ENCODE results near the gene CNOT4. TPM values are rescaled to one million over a fixed set of nuclear protein-coding genes. Genes with fewer than 3 reads are reported as not detected.
"Not testable (repeated sequence)": the region's sequence is repeated elsewhere in the genome, so short reads cannot be mapped to it uniquely, and the experiment has no call there.

CNOT4 gene
- total and polyA plus RNA-seq, 2 of the 13 experiments (the other 11 are each of a cell fraction or from before 2014, with no cell fraction given) = 7.4 to 8.4 TPM

- H3K27ac ChIP-seq (ENCODE audit: extremely low read length, insufficient read depth, low read length); POLR2A ChIA-PET; DNase-seq (ENCODE audit: low spot score); H3K4me2 ChIP-seq (ENCODE audit: low read depth, low read length); ATAC-seq; H3K27me3 ChIP-seq (ENCODE audit: control insufficient read depth in 1 of 2, insufficient read depth in 2 of 2, low read length in 2 of 2); H4K20me1 ChIP-seq (ENCODE audit: insufficient read depth, low read length); H3K36me3 ChIP-seq (replicated peaks in 1 of 2; ENCODE audit: control insufficient read depth in 1 of 2, insufficient read depth in 2 of 2, low read length in 2 of 2); intact Hi-C loops (cut with micrococcal nuclease; ENCODE audit: unreplicated experiment); H3K79me2 ChIP-seq (ENCODE audit: insufficient read depth, low read length); CTCF ChIA-PET (ENCODE audit: low intra/inter-chr PET ratio, low total read pairs); H3K9me3 ChIP-seq (ENCODE audit: low read length); in situ Hi-C loops (cut with HindIII; ENCODE audit: extremely low pct_ligation_motif_present, low pct_unique_long_range_greater_than_20kb); H3K9ac ChIP-seq (ENCODE audit: insufficient read depth, low read depth, low read length); H2AFZ ChIP-seq (ENCODE audit: low read length); H3K4me3 ChIP-seq (replicated peaks in 1 of 3; ENCODE audit: insufficient read depth in 1 of 3, low read depth in 2 of 3, low read length in 3 of 3); FAIRE-seq; BruUV-seq (replicated peaks): not testable (repeated sequence)
- WGBS (ENCODE audit: low lambda C conversion rate) = 66% methylated on average over 9 of the region's 9 CpGs
- H3K4me1 ChIP-seq (ENCODE audit: insufficient read depth, low read length) = peaks cover 12% of the 10 kb centered on the region; the same call in 1 of the 2 replicates
- TF ChIP-seq CEBPG (CRISPR knock-in tag; IDR thresholded peaks at IDR 0.05) = peak; percentile 33; the same call in 1 of the 2 replicates
Measured at GRCh38 chr7:135351070-135351469, 158.8 kb downstream of the CNOT4 start.

GRCh38 chr7:135349746-135350145 lies 160.2 kb downstream of the CNOT4 start:
- H4K20me1 ChIP-seq (ENCODE audit: insufficient read depth, low read length) = no peaks in the 10 kb centered on the region
- no peak overlapping the region for H3K4me3 ChIP-seq (replicated peaks in 1 of 3; ENCODE audit: insufficient read depth in 1 of 3, low read depth in 2 of 3, low read length in 3 of 3)
- no peak overlapping the region for H3K27ac ChIP-seq (ENCODE audit: extremely low read length, insufficient read depth, low read length)
- H3K79me2 ChIP-seq (ENCODE audit: insufficient read depth, low read length) = no peaks in the 10 kb centered on the region
- in situ Hi-C loops (cut with HindIII; ENCODE audit: extremely low pct_ligation_motif_present, low pct_unique_long_range_greater_than_20kb) (no loop called here), intact Hi-C loops (cut with micrococcal nuclease; ENCODE audit: unreplicated experiment) (no loop called here)
- H3K27me3 ChIP-seq (ENCODE audit: control insufficient read depth in 1 of 2, insufficient read depth in 2 of 2, low read length in 2 of 2) = peaks cover 0 to 10% of the 10 kb centered on the region in 2 experiments; a peak in 1 of 5 replicates
- H3K9me3 ChIP-seq (ENCODE audit: low read length) = no peaks in the 10 kb centered on the region
- 11% methylated on average over 1 of the region's 1 CpG for WGBS (ENCODE audit: low lambda C conversion rate)
- peaks cover 2% of the 10 kb centered on the region; the same call in 1 of the 2 replicates for H3K4me1 ChIP-seq (ENCODE audit: insufficient read depth, low read length)
- DNase-seq (ENCODE audit: low spot score) (no peak), ATAC-seq (no peak), FAIRE-seq (no peak)
- POLR2A ChIA-PET = no interaction called here
- TF ChIP-seq E2F2 (CRISPR knock-in tag; IDR thresholded peaks at IDR 0.05; ENCODE audit: borderline replicate concordance) = no peak
- TF ChIP-seq ZNF354B (CRISPR knock-in tag; IDR thresholded peaks at IDR 0.05) = no peak
- TF ChIP-seq NR0B2 (CRISPR knock-in tag; IDR thresholded peaks at IDR 0.05) = no peak
- TF ChIP-seq ZNF160 (CRISPR knock-in tag; IDR thresholded peaks at IDR 0.05) = no peak
- no peak for TF ChIP-seq ZNF296 (CRISPR knock-in tag; conservative IDR thresholded peaks at IDR 0.05)
- no peak for TF ChIP-seq SAFB2 (CRISPR knock-in tag; IDR thresholded peaks at IDR 0.05; ENCODE audit: borderline replicate concordance, low read depth)
- TF ChIP-seq CENPBD1 (CRISPR knock-in tag; IDR thresholded peaks at IDR 0.05; ENCODE audit: borderline replicate concordance, low read depth) = no peak
- no peak for TF ChIP-seq JUN (CRISPR knock-in tag; IDR thresholded peaks at IDR 0.05)
- no peak for TF ChIP-seq HOXA5 (CRISPR knock-in tag; IDR thresholded peaks at IDR 0.05)
- no peak overlapping the region for H3K9ac ChIP-seq (ENCODE audit: insufficient read depth, low read depth, low read length)
- no peak overlapping the region for H3K4me2 ChIP-seq (ENCODE audit: low read depth, low read length)
- no TSS peak for BruUV-seq (replicated peaks)
- CTCF ChIA-PET (ENCODE audit: low intra/inter-chr PET ratio, low total read pairs) = no interaction called here
- no peak overlapping the region for H2AFZ ChIP-seq (ENCODE audit: low read length)
- H3K36me3 ChIP-seq (replicated peaks in 1 of 2; ENCODE audit: control insufficient read depth in 1 of 2, insufficient read depth in 2 of 2, low read length in 2 of 2) = no peaks in the 10 kb centered on the region

All from HepG2 (cell line).